Stomach (tissue), 4 donors: ENCODE results near the gene ATP12A.

Experiments
- CTCF ChIP-seq, 7 experiments: fragments of 450-650 bp in 4 of 7; fragments of 200-600 bp in 3 of 7; sonication (generic) in 3 of 7; IDR thresholded peaks; one replicate each; pipeline ENCODE4 v1.5.1; 2016 to 2019; ENCODE audit warnings: antibody characterized with exemption in 7 of 7, control low read depth in 2 of 7, mild to moderate bottlenecking in 1 of 7
- EP300 ChIP-seq: sonication (generic); formaldehyde crosslinking; IDR thresholded peaks from one replicate; pipeline ENCODE4 v1.6.1; 2017; ENCODE audit warnings: antibody characterized with exemption
- POLR2A ChIP-seq, 4 donors: fragments of 450-650 bp; IDR thresholded peaks; one replicate each; pipeline ENCODE4 v1.6.1; 2016; ENCODE audit warnings: antibody characterized with exemption in 4 of 4, control low read depth in 2 of 4, mild to moderate bottlenecking in 1 of 4, moderate library complexity in 1 of 4
- POLR2AphosphoS5 ChIP-seq, 3 donors: sonication (generic); formaldehyde crosslinking; IDR thresholded peaks; one replicate each; pipeline ENCODE4 v1.6.1; 2016; ENCODE audit warnings: antibody characterized with exemption in 3 of 3

GRCh38 chr13:24652359-24652758 lies 27.8 kb upstream of the ATP12A start:
- no peak for TF ChIP-seq CTCF (IDR thresholded peaks at IDR 0.05)
- TF ChIP-seq EP300: no peak
- no peak for TF ChIP-seq POLR2A (IDR thresholded peaks at IDR 0.05)
- TF ChIP-seq POLR2AphosphoS5 (IDR thresholded peaks at IDR 0.05): no peak
